HL-60 (cell line): ENCODE data around the gene IL11RA.

Experiments used
- DNase-seq, 2 experiments: peaks; one replicate each; pipeline ENCODE4 v3.0.0-alpha.2; 2010 to 2020; ENCODE audit warnings: low read depth in 1 of 2, low spot score in 1 of 2
- H3K27ac ChIP-seq: fragments of 250-450 bp; sonication (Bioruptor Pico); replicated peaks from 2 replicates; pipeline ENCODE4 v1.5.1; 2020; ENCODE audit warnings: mild to moderate bottlenecking, moderate library complexity
- H3K27me3 ChIP-seq: fragments of 250-450 bp; sonication (Bioruptor Pico); 2 replicates; pipeline ENCODE4 v1.5.1; 2021; ENCODE audit warnings: mild to moderate bottlenecking, moderate library complexity; ENCODE audit not compliant: insufficient read depth, poor library complexity, severe bottlenecking
- H3K4me3 ChIP-seq: replicated peaks from 2 replicates; pipeline ENCODE4 v1.5.1; 2011; ENCODE audit warnings: mild to moderate bottlenecking, control low read depth, low read length; ENCODE audit not compliant: insufficient read depth
- GABPA ChIP-seq: IDR thresholded peaks from 2 replicates; pipeline ENCODE4 v1.6.1; 2012; ENCODE audit warnings: low read depth
- POLR2AphosphoS5 ChIP-seq: IDR thresholded peaks from 2 replicates; pipeline ENCODE4 v1.6.1; 2012; ENCODE audit warnings: low read depth
- SPI1 ChIP-seq: IDR thresholded peaks from 2 replicates; pipeline ENCODE4 v1.6.1; 2012; ENCODE audit warnings: low read depth, mild to moderate bottlenecking, borderline replicate concordance
- TF ChIP-seq, protein P1 (sequence below): IDR thresholded peaks from 2 replicates; pipeline ENCODE4 v1.6.1; 2012; ENCODE audit warnings: low read depth; ENCODE audit not compliant: insufficient replicate concordance
- TF ChIP-seq, protein P2 (sequence below): IDR thresholded peaks from one replicate; pipeline ENCODE4 v1.5.1; 2011; ENCODE audit warnings: low read length, control low read depth, inconsistent platforms; ENCODE audit not compliant: insufficient read depth

Gene IL11RA

DNA sequence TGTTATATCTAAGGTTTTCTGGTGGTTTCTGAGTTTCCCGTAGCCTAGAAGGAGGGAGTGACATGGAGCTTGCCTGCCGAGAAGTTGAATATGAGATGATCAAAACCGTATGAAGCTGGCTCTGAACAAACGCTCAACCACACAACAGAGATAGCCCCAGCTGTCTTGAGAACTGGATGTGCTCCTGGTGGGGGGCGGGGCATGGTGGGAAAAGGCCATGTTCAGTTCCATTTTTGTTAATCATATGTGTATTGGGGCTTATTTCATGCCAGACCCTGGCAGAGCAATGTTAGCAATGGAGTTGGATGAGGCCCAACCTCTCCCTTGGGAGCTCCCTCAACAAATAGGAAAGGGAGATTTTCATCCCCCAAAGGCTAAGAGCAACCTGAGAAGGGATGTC lies 34.2 kb downstream of the IL11RA start:
- Histone ChIP-seq H3K4me3 (no peak overlapping the region), H3K27ac (no peak overlapping the region), H3K27me3 (no peaks in the 10 kb centered on the region)
- DNase-seq = no peak
- no peak for TF ChIP-seq GABPA
- TF ChIP-seq, protein P1, sequence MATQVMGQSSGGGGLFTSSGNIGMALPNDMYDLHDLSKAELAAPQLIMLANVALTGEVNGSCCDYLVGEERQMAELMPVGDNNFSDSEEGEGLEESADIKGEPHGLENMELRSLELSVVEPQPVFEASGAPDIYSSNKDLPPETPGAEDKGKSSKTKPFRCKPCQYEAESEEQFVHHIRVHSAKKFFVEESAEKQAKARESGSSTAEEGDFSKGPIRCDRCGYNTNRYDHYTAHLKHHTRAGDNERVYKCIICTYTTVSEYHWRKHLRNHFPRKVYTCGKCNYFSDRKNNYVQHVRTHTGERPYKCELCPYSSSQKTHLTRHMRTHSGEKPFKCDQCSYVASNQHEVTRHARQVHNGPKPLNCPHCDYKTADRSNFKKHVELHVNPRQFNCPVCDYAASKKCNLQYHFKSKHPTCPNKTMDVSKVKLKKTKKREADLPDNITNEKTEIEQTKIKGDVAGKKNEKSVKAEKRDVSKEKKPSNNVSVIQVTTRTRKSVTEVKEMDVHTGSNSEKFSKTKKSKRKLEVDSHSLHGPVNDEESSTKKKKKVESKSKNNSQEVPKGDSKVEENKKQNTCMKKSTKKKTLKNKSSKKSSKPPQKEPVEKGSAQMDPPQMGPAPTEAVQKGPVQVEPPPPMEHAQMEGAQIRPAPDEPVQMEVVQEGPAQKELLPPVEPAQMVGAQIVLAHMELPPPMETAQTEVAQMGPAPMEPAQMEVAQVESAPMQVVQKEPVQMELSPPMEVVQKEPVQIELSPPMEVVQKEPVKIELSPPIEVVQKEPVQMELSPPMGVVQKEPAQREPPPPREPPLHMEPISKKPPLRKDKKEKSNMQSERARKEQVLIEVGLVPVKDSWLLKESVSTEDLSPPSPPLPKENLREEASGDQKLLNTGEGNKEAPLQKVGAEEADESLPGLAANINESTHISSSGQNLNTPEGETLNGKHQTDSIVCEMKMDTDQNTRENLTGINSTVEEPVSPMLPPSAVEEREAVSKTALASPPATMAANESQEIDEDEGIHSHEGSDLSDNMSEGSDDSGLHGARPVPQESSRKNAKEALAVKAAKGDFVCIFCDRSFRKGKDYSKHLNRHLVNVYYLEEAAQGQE = no peak
- no peak for TF ChIP-seq SPI1
- TF ChIP-seq, protein P2, sequence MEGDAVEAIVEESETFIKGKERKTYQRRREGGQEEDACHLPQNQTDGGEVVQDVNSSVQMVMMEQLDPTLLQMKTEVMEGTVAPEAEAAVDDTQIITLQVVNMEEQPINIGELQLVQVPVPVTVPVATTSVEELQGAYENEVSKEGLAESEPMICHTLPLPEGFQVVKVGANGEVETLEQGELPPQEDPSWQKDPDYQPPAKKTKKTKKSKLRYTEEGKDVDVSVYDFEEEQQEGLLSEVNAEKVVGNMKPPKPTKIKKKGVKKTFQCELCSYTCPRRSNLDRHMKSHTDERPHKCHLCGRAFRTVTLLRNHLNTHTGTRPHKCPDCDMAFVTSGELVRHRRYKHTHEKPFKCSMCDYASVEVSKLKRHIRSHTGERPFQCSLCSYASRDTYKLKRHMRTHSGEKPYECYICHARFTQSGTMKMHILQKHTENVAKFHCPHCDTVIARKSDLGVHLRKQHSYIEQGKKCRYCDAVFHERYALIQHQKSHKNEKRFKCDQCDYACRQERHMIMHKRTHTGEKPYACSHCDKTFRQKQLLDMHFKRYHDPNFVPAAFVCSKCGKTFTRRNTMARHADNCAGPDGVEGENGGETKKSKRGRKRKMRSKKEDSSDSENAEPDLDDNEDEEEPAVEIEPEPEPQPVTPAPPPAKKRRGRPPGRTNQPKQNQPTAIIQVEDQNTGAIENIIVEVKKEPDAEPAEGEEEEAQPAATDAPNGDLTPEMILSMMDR = no peak
- no peak for TF ChIP-seq POLR2AphosphoS5

DNA sequence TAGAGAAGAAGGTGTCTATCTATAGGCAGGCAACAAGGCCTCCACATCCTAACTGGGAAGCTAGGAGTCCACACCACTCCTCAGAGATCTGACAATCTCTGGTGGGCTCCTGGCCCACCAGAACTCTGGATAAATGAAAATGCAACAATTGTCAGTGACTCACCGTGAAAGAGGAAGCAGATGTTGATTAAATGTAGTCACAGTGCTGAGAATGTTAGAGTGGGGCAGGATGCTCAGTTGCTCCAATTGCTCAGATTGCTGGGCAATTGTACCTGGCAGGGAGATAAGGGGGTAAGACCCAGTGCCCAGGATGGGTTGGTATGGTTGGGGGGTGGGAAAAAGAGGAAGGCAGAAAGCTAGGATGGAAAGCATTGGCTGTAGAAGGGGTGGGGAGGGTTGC lies 34.7 kb downstream of the IL11RA start:
- H3K4me3 ChIP-seq = no peak overlapping the region
- no peak for DNase-seq
- TF ChIP-seq, protein P1 = no peak
- TF ChIP-seq GABPA = no peak
- TF ChIP-seq, protein P2 = no peak
- no peak for TF ChIP-seq SPI1
- no peak for TF ChIP-seq POLR2AphosphoS5
- H3K27me3 ChIP-seq = no peaks in the 10 kb centered on the region
- H3K27ac ChIP-seq = no peak overlapping the region

DNA sequence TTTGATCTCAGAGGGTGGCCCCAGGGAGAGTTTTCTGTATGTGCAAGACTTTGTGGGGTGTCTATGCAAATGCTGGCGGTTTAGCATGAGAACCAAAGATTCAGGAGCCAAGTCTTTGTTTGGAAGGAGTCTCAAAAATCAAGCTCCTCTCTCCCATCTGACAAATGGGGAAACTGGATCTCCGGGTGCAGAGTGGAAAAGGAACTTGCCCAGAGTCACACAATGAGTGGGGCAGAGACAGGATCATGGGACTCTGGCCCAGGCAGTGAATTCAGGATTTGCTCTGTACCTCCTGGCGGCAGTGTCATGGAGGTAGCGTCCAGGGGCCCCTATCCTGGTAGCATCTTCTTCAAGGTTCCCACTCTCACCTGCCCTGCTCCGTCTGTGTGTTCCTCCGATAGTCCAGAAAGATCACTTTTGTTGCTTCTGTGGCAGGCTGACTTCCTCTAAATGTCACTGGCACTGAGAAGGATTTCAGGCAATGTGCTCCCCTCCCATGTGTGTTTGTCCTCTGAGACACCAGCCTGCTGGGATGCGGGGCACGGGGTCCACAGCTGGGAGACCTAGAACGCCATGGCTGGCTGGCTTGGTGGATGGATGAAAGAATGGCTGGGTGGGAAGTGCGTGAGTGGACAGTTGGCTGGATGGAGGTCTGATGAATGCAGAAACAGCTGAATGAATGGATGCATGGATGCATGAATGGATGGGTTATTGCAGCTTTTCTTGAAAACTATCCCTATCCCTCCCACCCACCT lies 35.5 kb downstream of the IL11RA start:
- Histone ChIP-seq H3K27me3 (no peaks in the 10 kb centered on the region), H3K4me3 (no peak overlapping the region), H3K27ac (no peak overlapping the region)
- DNase-seq = no peak
- no peak for TF ChIP-seq GABPA
- TF ChIP-seq SPI1 = no peak
- TF ChIP-seq, protein P2 = no peak
- TF ChIP-seq POLR2AphosphoS5 = no peak
- TF ChIP-seq, protein P1 = no peak
